Pancreas (tissue), 10 donors: ENCODE data around the gene SMC5. TPM values are rescaled to one million over a fixed set of nuclear protein-coding genes. Genes with fewer than 3 reads are reported as not detected.

ENCODE experiments used
- ATAC-seq, 4 donors: fragments of 200-7000 bp; cut with Tn5 transposase; one replicate each; pipeline versions ENCODE4 v1.8.0 to v1.9.1; 2020; ENCODE audit warnings: mild to moderate bottlenecking in 4 of 4, moderate library complexity in 4 of 4
- DNase-seq, 6 donors: peaks; one replicate each; pipeline ENCODE4 v3.0.0-alpha.2; 2020
- FAIRE-seq: peaks from 2 replicates; lab custom pipeline; 2012; peaks lifted over from hg19 to GRCh38; lab: Jason Lieb, UNC
- H3K27ac ChIP-seq, 4 donors: fragments of 200-600 bp; sonication (generic); 1 replicate in 3 of 4; 2 replicates in 1 of 4; pipeline versions ENCODE4 v1.5.0 to v1.8.0; 2020
- H3K27me3 ChIP-seq, 4 donors: fragments of 200-600 bp; one replicate each; pipeline ENCODE4 v1.8.0; 2021
- H3K36me3 ChIP-seq, 3 donors: fragments of 200-600 bp; sonication (generic) in 1 of 3; one replicate each; pipeline versions ENCODE4 v1.5.0 to v1.8.0; 2020 to 2021
- H3K4me1 ChIP-seq, 3 donors: fragments of 200-600 bp; one replicate each; pipeline ENCODE4 v1.8.0; 2021
- H3K4me3 ChIP-seq, 4 donors: fragments of 200-600 bp; sonication (generic) in 2 of 4; one replicate each; pipeline versions ENCODE4 v1.5.0 to v1.8.0; 2020 to 2021
- H3K9me3 ChIP-seq, 4 donors: fragments of 200-600 bp; one replicate each; pipeline ENCODE4 v1.8.0; 2021
- CTCF ChIP-seq, 4 donors: fragments of 200-600 bp; sonication (generic) in 3 of 4; IDR thresholded peaks; one replicate each; pipeline versions ENCODE4 v1.5.0 to v1.8.0; 2021; ENCODE audit warnings: antibody characterized with exemption in 4 of 4
- WGBS, 2 donors: extraction: QIAGEN DNeasy Blood & Tissue Kit; methylation state at CpG; one replicate each; pipeline ENCODE4 v1.1.7; 2013; 5-methylcytosine and 5-hydroxymethylcytosine counted together
- intact Hi-C, 3 donors: fragments of 100-400 bp; cut with DNase I; formaldehyde crosslinking; loops; one replicate each; pipeline versions ENCODE4 v1.11.1 to v1.14.2; 2022
- polyA plus RNA-seq, 2 donors: library from polyadenylated mRNA; stranded (reverse); fragments of 200-250 nt; gene quantifications; one replicate each; pipeline ENCODE4 v1.2.3, GENCODE V29; 2013
- total RNA-seq, 6 donors: library from RNA; stranded (reverse); fragmentation: NEBNext Ultra II Directional in 4 of 6; extraction: Animal tissue kit (Norgen Biotek cat#: 25700) in 4 of 6; gene quantifications; one replicate each; pipeline versions ENCODE4 v1.2.1 to v1.2.4, GENCODE V29; 2021 to 2023
- donor health status: healthy with polysubstance abuse.
- donor health status: DM: no; HTN: no; CAD: no; lungs with moderate emphysema.
- donor health status: DM: no; HTN: no; CAD: no.
- donor health status: control.
- donor health status: control.
- donor health status: Bipolar disorder and iron deficiency.
- donor health status: DM: yes; HTN: yes; CAD: no.
- donor health status: DM: no; HTN: no; CAD: no.
- donor health status: DM: no; HTN: no; CAD: no.
- donor health status: DM: yes; HTN: yes; CAD: no.

Gene SMC5
- total and polyA plus RNA-seq, 8 donors, result 6.1 to 23.2 (median 14.5) TPM

GRCh38 chr9:70347046-70347445, 88.3 kb downstream of the SMC5 start:
- no peak for FAIRE-seq

GRCh38 chr9:70352356-70352755, 93.6 kb downstream of the SMC5 start:
- H3K27ac ChIP-seq, result no peak overlapping the region
- FAIRE-seq (no peak), DNase-seq (no peak), ATAC-seq (no peak)
- H3K9me3 ChIP-seq, result no peaks in the 10 kb centered on the region
- intact Hi-C loops, result loop anchor here in 2 of 3 donors (5.0 to 10.0 kb wide), 3 partner anchors 132 to 252 kb away; no protein-coding TSS in a partner anchor
- no peaks in the 10 kb centered on the region for H3K4me1 ChIP-seq
- H3K4me3 ChIP-seq, result no peak overlapping the region
- no peak for TF ChIP-seq CTCF (IDR thresholded peaks at IDR 0.05)
- H3K36me3 ChIP-seq, result peaks cover 0 to 35% (median 0%) of the 10 kb centered on the region in 3 donors
- 55 to 63% methylated on average over 1 of the region's 1 CpG for WGBS, 2 donors
- H3K27me3 ChIP-seq, result no peaks in the 10 kb centered on the region

More at GRCh38 chr9:70347046-70347445, 88.3 kb downstream of the SMC5 start:
- ATAC-seq, result no peak
- TF ChIP-seq CTCF (IDR thresholded peaks at IDR 0.05), result no peak
- WGBS, 2 donors, result 86 to 91% methylated on average over 2 of the region's 2 CpGs
- intact Hi-C loops, result no loop called here
- DNase-seq, result no peak
- peaks cover 0 to 35% (median 0%) of the 10 kb centered on the region in 3 donors for H3K36me3 ChIP-seq
- H3K27me3 ChIP-seq, result no peaks in the 10 kb centered on the region
- H3K9me3 ChIP-seq, result no peaks in the 10 kb centered on the region
- no peak overlapping the region for H3K27ac ChIP-seq
- H3K4me1 ChIP-seq, result no peaks in the 10 kb centered on the region
- H3K4me3 ChIP-seq, result no peak overlapping the region

GRCh38 chr9:70352802-70353201, 94.0 kb downstream of the SMC5 start:
- peaks cover 0 to 34% (median 0%) of the 10 kb centered on the region in 3 donors for H3K36me3 ChIP-seq
- no peak overlapping the region for H3K4me3 ChIP-seq
- TF ChIP-seq CTCF (IDR thresholded peaks at IDR 0.05), result peak in 3 of 4 donors; percentile 13 to 27 (median 23)
- DNase-seq, result no peak
- peak in 1 of 4 donors; percentile 51 for ATAC-seq
- H3K27me3 ChIP-seq, result no peaks in the 10 kb centered on the region
- no peaks in the 10 kb centered on the region for H3K4me1 ChIP-seq
- intact Hi-C loops, result loop anchor here in 2 of 3 donors (5.0 to 10.0 kb wide), 3 partner anchors 132 to 252 kb away; no protein-coding TSS in a partner anchor
- FAIRE-seq, result peak; percentile 87
- H3K9me3 ChIP-seq, result no peaks in the 10 kb centered on the region
- H3K27ac ChIP-seq, result no peak overlapping the region

GRCh38 chr9:70355801-70356200, 97.0 kb downstream of the SMC5 start:
- Histone ChIP-seq H3K9me3 (no peaks in the 10 kb centered on the region), H3K36me3 (peaks cover 0 to 8% (median 0%) of the 10 kb centered on the region in 3 donors), H3K4me3 (no peak overlapping the region), H3K27ac (no peak overlapping the region), H3K27me3 (no peaks in the 10 kb centered on the region), H3K4me1 (no peaks in the 10 kb centered on the region)
- DNase-seq, result no peak
- no peak for FAIRE-seq
- ATAC-seq, result no peak
- WGBS, 2 donors, result 34 to 53% methylated on average over 3 of the region's 3 CpGs
- no peak for TF ChIP-seq CTCF (IDR thresholded peaks at IDR 0.05)
- intact Hi-C loops, result loop anchor here in 2 of 3 donors (10.0 kb wide), 2 partner anchors 129 to 249 kb away; no protein-coding TSS in a partner anchor

- Histone ChIP-seq H3K4me3 (no peak overlapping the region), H3K4me1 (no peaks in the 10 kb centered on the region), H3K27me3 (no peaks in the 10 kb centered on the region), H3K27ac (no peak overlapping the region), H3K36me3 (no peaks in the 10 kb centered on the region), H3K9me3 (no peaks in the 10 kb centered on the region)
- WGBS, 2 donors, result 69 to 79% methylated on average over 7 of the region's 7 CpGs
- intact Hi-C loops, result no loop called here
- no peak for ATAC-seq
- DNase-seq, result no peak
- TF ChIP-seq CTCF (IDR thresholded peaks at IDR 0.05), result no peak
- no peak for FAIRE-seq
Observed at GRCh38 chr9:70362952-70363351, 104.2 kb downstream of the SMC5 start.
